WTC11 (cell line): ENCODE results near the gene CELSR2. TPM values are rescaled to one million over a fixed set of nuclear protein-coding genes. Genes with fewer than 3 reads are reported as not detected.

Source experiments
- ATAC-seq: fragments of 200-7000 bp; cut with Tn5 transposase; 2 replicates; pipeline ENCODE4 v1.10.0; 2021; ENCODE audit warnings: mild to moderate bottlenecking, moderate library complexity
- CTCF ChIA-PET: fragments of 300-600 bp; sonication (Branson Sonifier 250); formaldehyde crosslinking; loops from one replicate; lab custom pipeline; 2021; ENCODE audit warnings: antibody characterized with exemption; lab: Charles Lee
- POLR2A ChIA-PET: fragments of 350-600 bp; sonication (Branson Sonifier 250); formaldehyde crosslinking; loops from one replicate; lab custom pipeline; 2021; ENCODE audit warnings: antibody characterized with exemption; lab: Charles Lee
- DNase-seq: peaks from one replicate; pipeline ENCODE4 v3.0.0; 2021; ENCODE audit warnings: low spot score
- H3K27ac Mint-ChIP-seq: 2 replicates; pipeline ENCODE4 v1.8.0; 2021; ENCODE audit warnings: mixed read lengths
- H3K27me3 Mint-ChIP-seq: 2 replicates; pipeline ENCODE4 v1.8.0; 2021; ENCODE audit warnings: low read depth, mild to moderate bottlenecking, moderate library complexity, mixed read lengths
- H3K36me3 Mint-ChIP-seq: 2 replicates; pipeline ENCODE4 v1.8.0; 2021; ENCODE audit warnings: mixed read lengths
- H3K4me1 Mint-ChIP-seq: 2 replicates; pipeline ENCODE4 v1.8.0; 2022; ENCODE audit warnings: mixed read lengths
- H3K4me3 Mint-ChIP-seq: 2 replicates; pipeline ENCODE4 v1.8.0; 2021; ENCODE audit warnings: mild to moderate bottlenecking, moderate library complexity, mixed read lengths
- H3K9me3 Mint-ChIP-seq: 2 replicates; pipeline ENCODE4 v1.8.0; 2021; ENCODE audit warnings: mixed read lengths
- CREB1 ChIP-seq: sonication (generic); formaldehyde crosslinking; IDR thresholded peaks from 2 replicates; pipeline ENCODE4 v1.8.0; 2023; ENCODE audit warnings: mild to moderate bottlenecking, missing genetic modification reagents
- CREM ChIP-seq: sonication (generic); formaldehyde crosslinking; IDR thresholded peaks from 2 replicates; pipeline ENCODE4 v1.8.1; 2022; ENCODE audit warnings: mild to moderate bottlenecking, missing genetic modification reagents, moderate library complexity
- ELF4 ChIP-seq: sonication (generic); formaldehyde crosslinking; IDR thresholded peaks from 2 replicates; pipeline ENCODE4 v1.8.1; 2022; ENCODE audit warnings: low read depth, mild to moderate bottlenecking, moderate library complexity, missing genetic modification reagents
- ESRRA ChIP-seq: sonication (generic); formaldehyde crosslinking; IDR thresholded peaks from 2 replicates; pipeline ENCODE4 v1.8.1; 2022; ENCODE audit warnings: mild to moderate bottlenecking, missing genetic modification reagents, borderline replicate concordance
- FOXJ3 ChIP-seq: sonication (generic); formaldehyde crosslinking; IDR thresholded peaks from 2 replicates; pipeline ENCODE4 v1.9.0; 2021; ENCODE audit warnings: missing genetic modification reagents, mild to moderate bottlenecking, borderline replicate concordance
- FOXK1 ChIP-seq: sonication (generic); formaldehyde crosslinking; IDR thresholded peaks from 2 replicates; pipeline ENCODE4 v1.8.0; 2022; ENCODE audit warnings: mild to moderate bottlenecking, moderate library complexity, missing genetic modification reagents
- GABPB1 ChIP-seq: sonication (generic); formaldehyde crosslinking; IDR thresholded peaks from 2 replicates; pipeline ENCODE4 v1.8.1; 2023; ENCODE audit warnings: mild to moderate bottlenecking, missing genetic modification reagents
- GTF2I ChIP-seq: fragments of 250-450 bp; sonication (Bioruptor Pico); conservative IDR thresholded peaks from 2 replicates; pipeline ENCODE4 v1.4.0; 2021; ENCODE audit warnings: mild to moderate bottlenecking
- HMGA2 ChIP-seq: fragments of 250-450 bp; sonication (Bioruptor Pico); IDR thresholded peaks from 2 replicates; pipeline ENCODE4 v1.4.0; 2021; ENCODE audit warnings: mild to moderate bottlenecking, moderate library complexity
- KAT7 ChIP-seq: sonication (generic); formaldehyde crosslinking; IDR thresholded peaks from 2 replicates; pipeline ENCODE4 v1.8.1; 2023; ENCODE audit warnings: missing genetic modification reagents, mild to moderate bottlenecking, borderline replicate concordance
- MXD4 ChIP-seq: fragments of 250-450 bp; sonication (Bioruptor Pico); IDR thresholded peaks from 2 replicates; pipeline ENCODE4 v1.8.0; 2021; ENCODE audit warnings: mild to moderate bottlenecking, moderate library complexity, borderline replicate concordance
- NFYB ChIP-seq: sonication (generic); formaldehyde crosslinking; conservative IDR thresholded peaks from 2 replicates; pipeline ENCODE4 v1.8.0; 2022; ENCODE audit warnings: low read depth, missing genetic modification reagents
- NR2C2 ChIP-seq: sonication (generic); formaldehyde crosslinking; IDR thresholded peaks from 2 replicates; pipeline ENCODE4 v1.8.0; 2022; ENCODE audit warnings: mild to moderate bottlenecking, missing genetic modification reagents
- NR3C1 ChIP-seq: sonication (generic); formaldehyde crosslinking; conservative IDR thresholded peaks from 2 replicates; pipeline ENCODE4 v1.8.1; 2023; ENCODE audit warnings: low read depth, mild to moderate bottlenecking, missing genetic modification reagents
- PRRX2 ChIP-seq: fragments of 250-450 bp; sonication (Bioruptor Pico); IDR thresholded peaks from 2 replicates; pipeline ENCODE4 v1.8.0; 2021; ENCODE audit warnings: mild to moderate bottlenecking
- SP1 ChIP-seq: sonication (generic); formaldehyde crosslinking; conservative IDR thresholded peaks from 2 replicates; pipeline ENCODE4 v1.8.1; 2022; ENCODE audit warnings: missing genetic modification reagents
- TCF7 ChIP-seq: sonication (generic); formaldehyde crosslinking; IDR thresholded peaks from 2 replicates; pipeline ENCODE4 v1.8.0; 2022; ENCODE audit warnings: mild to moderate bottlenecking, low read depth, missing genetic modification reagents, moderate library complexity
- TEAD4 ChIP-seq: sonication (generic); formaldehyde crosslinking; IDR thresholded peaks from 2 replicates; pipeline ENCODE4 v1.8.0; 2022; ENCODE audit warnings: mild to moderate bottlenecking, missing genetic modification reagents
- ZNF121 ChIP-seq: sonication (generic); formaldehyde crosslinking; IDR thresholded peaks from 2 replicates; pipeline ENCODE4 v1.8.0; 2023; ENCODE audit warnings: missing genetic modification reagents
- ZNF138 ChIP-seq: sonication (generic); formaldehyde crosslinking; conservative IDR thresholded peaks from 2 replicates; pipeline ENCODE4 v1.8.1; 2022; ENCODE audit warnings: mild to moderate bottlenecking, moderate library complexity, missing genetic modification reagents
- ZNF263 ChIP-seq: sonication (generic); formaldehyde crosslinking; IDR thresholded peaks from 2 replicates; pipeline ENCODE4 v1.8.1; 2022; ENCODE audit warnings: low read depth, mild to moderate bottlenecking, moderate library complexity, missing genetic modification reagents
- total RNA-seq: library from RNA; stranded (reverse); gene quantifications from 3 replicates; pipeline ENCODE4 v1.2.3, GENCODE V29; 2021
- TF ChIP-seq, protein P1 (sequence below): sonication (generic); formaldehyde crosslinking; IDR thresholded peaks from 2 replicates; pipeline ENCODE4 v1.8.1; 2023; ENCODE audit warnings: mild to moderate bottlenecking, missing genetic modification reagents, moderate library complexity
- TF ChIP-seq, protein P2 (sequence below): sonication (generic); formaldehyde crosslinking; IDR thresholded peaks from 2 replicates; pipeline ENCODE4 v1.8.1; 2022; ENCODE audit warnings: mild to moderate bottlenecking, moderate library complexity, missing genetic modification reagents
- TF ChIP-seq, protein P3 (sequence below): sonication (generic); formaldehyde crosslinking; IDR thresholded peaks from 2 replicates; pipeline ENCODE4 v1.8.1; 2023; ENCODE audit warnings: mild to moderate bottlenecking, missing genetic modification reagents, moderate library complexity
- TF ChIP-seq, protein P4 (sequence below): sonication (generic); formaldehyde crosslinking; IDR thresholded peaks from 2 replicates; pipeline ENCODE4 v1.8.1; 2022; ENCODE audit warnings: low read depth, mild to moderate bottlenecking, moderate library complexity, missing genetic modification reagents, borderline replicate concordance
- TF ChIP-seq, protein P5 (sequence below): sonication (generic); formaldehyde crosslinking; IDR thresholded peaks from 2 replicates; pipeline ENCODE4 v1.8.0; 2022; ENCODE audit warnings: mild to moderate bottlenecking, missing genetic modification reagents
- TF ChIP-seq, protein P6 (sequence below): fragments of 250-450 bp; sonication (Bioruptor Pico); IDR thresholded peaks from 2 replicates; pipeline ENCODE4 v1.9.0; 2021; ENCODE audit warnings: mild to moderate bottlenecking, borderline replicate concordance

CELSR2 gene
- total RNA-seq, 1 experiment from 2014 or later: 31.3 TPM

DNA sequence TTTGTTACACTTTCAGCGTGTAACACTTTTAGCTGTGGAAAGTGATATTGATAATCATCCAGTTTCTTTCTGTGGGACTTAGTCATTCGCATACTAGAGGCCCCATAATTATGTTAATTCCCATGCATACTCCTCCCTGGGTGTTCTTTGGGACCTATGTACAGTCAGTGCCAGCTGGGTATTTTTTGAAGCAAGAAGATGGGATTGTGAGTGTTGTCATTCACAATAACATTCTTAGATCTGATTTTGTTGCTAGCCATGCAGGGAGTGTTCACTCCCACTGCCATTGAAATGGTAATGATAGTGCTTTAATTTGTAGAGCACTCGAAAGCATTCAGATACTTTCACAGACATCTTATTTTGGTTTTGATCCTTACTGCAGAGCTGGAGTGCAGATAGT, 24.0 kb upstream of the CELSR2 start:
- Mint-ChIP-seq H3K9me3 (no peaks in the 10 kb centered on the region), H3K4me3 (no peak overlapping the region; the same call in 1 of the 2 replicates)
- TF ChIP-seq HMGA2 (CRISPR knock-in tag): no peak
- TF ChIP-seq TEAD4 (CRISPR knock-in tag): no peak
- no peak for TF ChIP-seq ZNF121 (CRISPR knock-in tag)
- no peak for TF ChIP-seq NR3C1
- TF ChIP-seq ESRRA (CRISPR knock-in tag): no peak
- TF ChIP-seq ZNF263: no peak
- TF ChIP-seq TCF7 (CRISPR knock-in tag): no peak
- TF ChIP-seq, protein P1, sequence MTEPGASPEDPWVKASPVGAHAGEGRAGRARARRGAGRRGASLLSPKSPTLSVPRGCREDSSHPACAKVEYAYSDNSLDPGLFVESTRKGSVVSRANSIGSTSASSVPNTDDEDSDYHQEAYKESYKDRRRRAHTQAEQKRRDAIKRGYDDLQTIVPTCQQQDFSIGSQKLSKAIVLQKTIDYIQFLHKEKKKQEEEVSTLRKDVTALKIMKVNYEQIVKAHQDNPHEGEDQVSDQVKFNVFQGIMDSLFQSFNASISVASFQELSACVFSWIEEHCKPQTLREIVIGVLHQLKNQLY (CRISPR knock-in tag): no peak
- no peak for TF ChIP-seq GTF2I
- TF ChIP-seq SP1 (CRISPR knock-in tag): no peak
- TF ChIP-seq, protein P2, sequence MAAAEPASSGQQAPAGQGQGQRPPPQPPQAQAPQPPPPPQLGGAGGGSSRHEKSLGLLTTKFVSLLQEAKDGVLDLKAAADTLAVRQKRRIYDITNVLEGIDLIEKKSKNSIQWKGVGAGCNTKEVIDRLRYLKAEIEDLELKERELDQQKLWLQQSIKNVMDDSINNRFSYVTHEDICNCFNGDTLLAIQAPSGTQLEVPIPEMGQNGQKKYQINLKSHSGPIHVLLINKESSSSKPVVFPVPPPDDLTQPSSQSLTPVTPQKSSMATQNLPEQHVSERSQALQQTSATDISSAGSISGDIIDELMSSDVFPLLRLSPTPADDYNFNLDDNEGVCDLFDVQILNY (CRISPR knock-in tag): no peak
- TF ChIP-seq, protein P3, sequence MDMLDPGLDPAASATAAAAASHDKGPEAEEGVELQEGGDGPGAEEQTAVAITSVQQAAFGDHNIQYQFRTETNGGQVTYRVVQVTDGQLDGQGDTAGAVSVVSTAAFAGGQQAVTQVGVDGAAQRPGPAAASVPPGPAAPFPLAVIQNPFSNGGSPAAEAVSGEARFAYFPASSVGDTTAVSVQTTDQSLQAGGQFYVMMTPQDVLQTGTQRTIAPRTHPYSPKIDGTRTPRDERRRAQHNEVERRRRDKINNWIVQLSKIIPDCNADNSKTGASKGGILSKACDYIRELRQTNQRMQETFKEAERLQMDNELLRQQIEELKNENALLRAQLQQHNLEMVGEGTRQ (CRISPR knock-in tag): no peak
- TF ChIP-seq FOXK1 (CRISPR knock-in tag): no peak
- no peak for TF ChIP-seq ELF4 (CRISPR knock-in tag)
- no peak for TF ChIP-seq NFYB (CRISPR knock-in tag)
- TF ChIP-seq GABPB1 (CRISPR knock-in tag): no peak
- TF ChIP-seq, all 79 proteins: peak for 0
- no peak for ATAC-seq
- Mint-ChIP-seq H3K36me3 (peaks cover 12% of the 10 kb centered on the region), H3K27ac (peak overlapping the region; percentile 55), H3K4me1 (peaks cover 43% of the 10 kb centered on the region), H3K27me3 (no peaks in the 10 kb centered on the region)
- DNase-seq: no peak
- POLR2A ChIA-PET: no interaction called here
- CTCF ChIA-PET: interaction anchor here (0.9 to 4.5 kb wide), 6 partner anchors 14 to 52 kb away, joined by 3 to 32 read pairs (median 4); partner anchors contain the start of gene CELSR2

DNA sequence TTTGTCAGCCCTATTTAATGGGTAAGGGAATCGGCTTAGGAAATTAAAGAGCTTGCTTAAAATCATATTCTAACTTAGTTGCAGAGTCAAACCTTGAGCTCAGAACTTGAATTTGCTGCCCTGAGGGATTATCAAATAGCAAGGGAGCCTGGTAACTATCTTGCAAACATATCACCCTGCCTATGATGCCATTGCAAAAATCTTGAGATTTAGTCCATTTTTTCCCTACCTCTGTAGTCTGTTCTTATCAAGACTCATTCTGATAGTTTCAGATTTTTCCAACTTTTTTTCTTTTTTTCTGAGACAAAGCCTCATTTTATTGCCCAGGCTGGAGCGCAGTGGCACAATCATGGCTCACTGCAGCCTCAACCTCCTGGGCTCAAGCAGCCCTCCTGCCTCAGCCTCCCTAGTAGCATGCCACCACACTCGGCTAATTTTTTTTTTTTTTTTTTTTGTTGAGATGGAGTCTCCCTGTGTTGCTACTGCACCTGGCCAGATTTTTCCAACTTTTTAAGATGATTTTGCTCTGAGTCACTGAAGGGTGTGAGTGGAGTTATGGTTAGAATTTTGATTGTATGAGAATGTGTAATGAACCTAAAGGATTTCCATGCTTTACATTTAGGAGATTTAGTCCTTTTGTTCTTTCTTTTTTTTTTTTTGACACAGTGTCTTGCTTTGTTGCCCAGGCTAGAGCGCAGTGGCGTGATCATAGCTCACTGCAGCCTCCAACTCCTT, 23.5 kb upstream of the CELSR2 start:
- ChIA-PET POLR2A (no interaction called here), CTCF (interaction anchor here (0.7 to 4.5 kb wide), 7 partner anchors 13 to 52 kb away, joined by 3 to 32 read pairs (median 3); partner anchors contain the start of gene CELSR2)
- Mint-ChIP-seq H3K4me1 (peaks cover 49% of the 10 kb centered on the region), H3K27me3 (no peaks in the 10 kb centered on the region), H3K4me3 (no peak overlapping the region; the same call in 1 of the 2 replicates), H3K9me3 (no peaks in the 10 kb centered on the region), H3K36me3 (peaks cover 15% of the 10 kb centered on the region), H3K27ac (peak overlapping the region; percentile 55)
- no peak for DNase-seq
- ATAC-seq: no peak
- TF ChIP-seq, protein P4, sequence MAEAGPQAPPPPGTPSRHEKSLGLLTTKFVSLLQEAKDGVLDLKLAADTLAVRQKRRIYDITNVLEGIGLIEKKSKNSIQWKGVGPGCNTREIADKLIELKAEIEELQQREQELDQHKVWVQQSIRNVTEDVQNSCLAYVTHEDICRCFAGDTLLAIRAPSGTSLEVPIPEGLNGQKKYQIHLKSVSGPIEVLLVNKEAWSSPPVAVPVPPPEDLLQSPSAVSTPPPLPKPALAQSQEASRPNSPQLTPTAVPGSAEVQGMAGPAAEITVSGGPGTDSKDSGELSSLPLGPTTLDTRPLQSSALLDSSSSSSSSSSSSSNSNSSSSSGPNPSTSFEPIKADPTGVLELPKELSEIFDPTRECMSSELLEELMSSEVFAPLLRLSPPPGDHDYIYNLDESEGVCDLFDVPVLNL (CRISPR knock-in tag): no peak
- TF ChIP-seq FOXJ3 (no peak), PRRX2 (CRISPR knock-in tag) (no peak), KAT7 (no peak), GABPB1 (CRISPR knock-in tag) (no peak), CREM (no peak), CREB1 (no peak), MXD4 (CRISPR knock-in tag) (no peak), ZNF138 (no peak), NR2C2 (no peak)
- TF ChIP-seq, protein P5, sequence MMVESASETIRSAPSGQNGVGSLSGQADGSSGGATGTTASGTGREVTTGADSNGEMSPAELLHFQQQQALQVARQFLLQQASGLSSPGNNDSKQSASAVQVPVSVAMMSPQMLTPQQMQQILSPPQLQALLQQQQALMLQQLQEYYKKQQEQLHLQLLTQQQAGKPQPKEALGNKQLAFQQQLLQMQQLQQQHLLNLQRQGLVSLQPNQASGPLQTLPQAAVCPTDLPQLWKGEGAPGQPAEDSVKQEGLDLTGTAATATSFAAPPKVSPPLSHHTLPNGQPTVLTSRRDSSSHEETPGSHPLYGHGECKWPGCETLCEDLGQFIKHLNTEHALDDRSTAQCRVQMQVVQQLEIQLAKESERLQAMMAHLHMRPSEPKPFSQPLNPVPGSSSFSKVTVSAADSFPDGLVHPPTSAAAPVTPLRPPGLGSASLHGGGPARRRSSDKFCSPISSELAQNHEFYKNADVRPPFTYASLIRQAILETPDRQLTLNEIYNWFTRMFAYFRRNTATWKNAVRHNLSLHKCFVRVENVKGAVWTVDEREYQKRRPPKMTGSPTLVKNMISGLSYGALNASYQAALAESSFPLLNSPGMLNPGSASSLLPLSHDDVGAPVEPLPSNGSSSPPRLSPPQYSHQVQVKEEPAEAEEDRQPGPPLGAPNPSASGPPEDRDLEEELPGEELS: no peak
- TF ChIP-seq, protein P6, sequence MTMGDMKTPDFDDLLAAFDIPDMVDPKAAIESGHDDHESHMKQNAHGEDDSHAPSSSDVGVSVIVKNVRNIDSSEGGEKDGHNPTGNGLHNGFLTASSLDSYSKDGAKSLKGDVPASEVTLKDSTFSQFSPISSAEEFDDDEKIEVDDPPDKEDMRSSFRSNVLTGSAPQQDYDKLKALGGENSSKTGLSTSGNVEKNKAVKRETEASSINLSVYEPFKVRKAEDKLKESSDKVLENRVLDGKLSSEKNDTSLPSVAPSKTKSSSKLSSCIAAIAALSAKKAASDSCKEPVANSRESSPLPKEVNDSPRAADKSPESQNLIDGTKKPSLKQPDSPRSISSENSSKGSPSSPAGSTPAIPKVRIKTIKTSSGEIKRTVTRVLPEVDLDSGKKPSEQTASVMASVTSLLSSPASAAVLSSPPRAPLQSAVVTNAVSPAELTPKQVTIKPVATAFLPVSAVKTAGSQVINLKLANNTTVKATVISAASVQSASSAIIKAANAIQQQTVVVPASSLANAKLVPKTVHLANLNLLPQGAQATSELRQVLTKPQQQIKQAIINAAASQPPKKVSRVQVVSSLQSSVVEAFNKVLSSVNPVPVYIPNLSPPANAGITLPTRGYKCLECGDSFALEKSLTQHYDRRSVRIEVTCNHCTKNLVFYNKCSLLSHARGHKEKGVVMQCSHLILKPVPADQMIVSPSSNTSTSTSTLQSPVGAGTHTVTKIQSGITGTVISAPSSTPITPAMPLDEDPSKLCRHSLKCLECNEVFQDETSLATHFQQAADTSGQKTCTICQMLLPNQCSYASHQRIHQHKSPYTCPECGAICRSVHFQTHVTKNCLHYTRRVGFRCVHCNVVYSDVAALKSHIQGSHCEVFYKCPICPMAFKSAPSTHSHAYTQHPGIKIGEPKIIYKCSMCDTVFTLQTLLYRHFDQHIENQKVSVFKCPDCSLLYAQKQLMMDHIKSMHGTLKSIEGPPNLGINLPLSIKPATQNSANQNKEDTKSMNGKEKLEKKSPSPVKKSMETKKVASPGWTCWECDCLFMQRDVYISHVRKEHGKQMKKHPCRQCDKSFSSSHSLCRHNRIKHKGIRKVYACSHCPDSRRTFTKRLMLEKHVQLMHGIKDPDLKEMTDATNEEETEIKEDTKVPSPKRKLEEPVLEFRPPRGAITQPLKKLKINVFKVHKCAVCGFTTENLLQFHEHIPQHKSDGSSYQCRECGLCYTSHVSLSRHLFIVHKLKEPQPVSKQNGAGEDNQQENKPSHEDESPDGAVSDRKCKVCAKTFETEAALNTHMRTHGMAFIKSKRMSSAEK (CRISPR knock-in tag): no peak
